GM19328 (cell line): Measurements from ENCODE around the gene NDST4.

ENCODE experiments used
- ATAC-seq: cut with Tn5 transposase; IDR thresholded peaks from one replicate; pipeline ENCODE4 v1.9.1; 2021; ENCODE audit warnings: mild to moderate bottlenecking, moderate library complexity; ENCODE audit not compliant: unreplicated experiment

Gene NDST4

GRCh38 chr4:115113506-115114106, at the start of gene NDST4:
TSS of gene NDST4 (minus strand) at chr4:115113620. CDS start at chr4:115077036, 36,584 bp downstream.
- no peak for ATAC-seq

GRCh38 chr4:115159141-115159540, 45.7 kb upstream of the NDST4 start:
- ATAC-seq, result no peak

DNA sequence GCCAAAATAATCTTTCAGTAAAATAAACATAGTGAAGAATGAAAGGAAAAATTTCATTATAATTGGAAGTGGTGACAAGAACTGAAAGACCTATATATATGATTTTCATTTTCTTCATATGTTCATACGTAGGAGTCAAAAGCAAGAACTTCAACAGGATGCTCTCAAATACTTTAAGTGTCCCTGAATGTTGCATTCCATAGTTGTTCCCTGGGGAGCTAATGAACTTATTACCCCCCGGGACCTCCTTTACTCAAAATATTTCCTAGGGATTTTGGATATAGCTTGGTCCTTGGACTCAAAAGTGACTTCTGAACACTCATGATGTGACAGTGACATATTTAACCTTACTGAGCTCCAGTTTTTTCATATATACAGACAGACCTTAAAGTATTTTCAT, 44.9 kb upstream of the NDST4 start:
- no peak for ATAC-seq

GRCh38 chr4:115154826-115155225, 41.4 kb upstream of the NDST4 start:
- ATAC-seq, result no peak

GRCh38 chr4:115152965-115153364, 39.5 kb upstream of the NDST4 start:
- no peak for ATAC-seq

DNA sequence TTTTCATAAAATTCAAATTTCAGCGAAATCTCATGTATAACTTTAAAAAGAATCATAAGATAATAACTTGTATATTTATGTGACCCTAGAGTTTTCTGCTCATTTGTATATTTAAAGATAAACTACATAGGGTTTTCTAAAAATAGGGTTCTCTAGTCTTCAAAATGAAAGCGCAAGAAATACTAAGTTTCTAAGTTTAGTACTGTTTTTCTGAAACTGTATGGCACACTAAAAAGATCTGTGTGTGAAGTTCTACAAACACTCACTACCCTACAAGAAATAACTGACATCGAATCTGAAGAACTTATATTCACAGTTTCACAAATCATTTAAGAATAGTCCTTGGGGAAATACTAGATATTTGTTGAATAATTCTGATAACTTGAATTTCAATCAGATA, 38.7 kb upstream of the NDST4 start:
- no peak for ATAC-seq

GRCh38 chr4:115149106-115149505, 35.7 kb upstream of the NDST4 start:
- ATAC-seq, result no peak

DNA sequence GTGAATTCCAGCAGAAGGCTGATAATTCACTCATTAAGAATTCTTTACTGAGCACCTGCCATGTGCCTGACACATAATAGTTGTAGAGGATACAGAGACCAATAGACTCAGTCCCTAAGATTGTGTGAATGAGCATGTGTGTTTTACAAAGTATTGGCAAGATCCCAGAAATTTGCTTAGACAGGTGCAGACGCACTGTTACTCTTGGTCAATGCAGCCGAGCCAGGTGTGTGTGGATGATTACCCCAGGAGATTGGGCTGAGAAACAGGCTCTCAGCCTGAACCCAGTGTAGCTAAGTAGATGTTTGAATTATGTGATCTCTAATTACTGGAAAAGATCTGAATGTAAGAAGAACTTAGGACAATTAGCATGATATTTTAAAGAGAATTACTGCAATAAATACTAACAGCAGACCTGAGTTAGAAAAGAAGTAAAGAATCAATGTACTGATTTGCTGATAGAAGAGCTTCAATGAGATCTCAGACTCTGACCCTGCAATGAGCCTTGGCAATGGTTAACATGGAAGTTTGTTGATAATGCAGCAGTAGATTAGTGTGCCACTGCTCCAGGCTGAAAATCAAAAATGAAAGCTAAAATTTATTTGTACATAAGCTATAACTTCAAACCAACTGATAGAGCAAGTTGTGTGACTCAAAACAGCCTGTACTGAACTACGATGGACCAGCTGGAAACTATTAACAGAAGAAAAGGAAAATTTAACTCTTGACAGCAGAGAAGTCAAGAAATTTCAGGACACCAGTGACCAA, 32.2 kb upstream of the NDST4 start:
- ATAC-seq, result no peak

GRCh38 chr4:115128037-115128436, 14.6 kb upstream of the NDST4 start:
- no peak for ATAC-seq

- no peak for ATAC-seq
These were observed 13.1 kb upstream of the NDST4 start for GRCh38 chr4:115126491-115126890.

DNA sequence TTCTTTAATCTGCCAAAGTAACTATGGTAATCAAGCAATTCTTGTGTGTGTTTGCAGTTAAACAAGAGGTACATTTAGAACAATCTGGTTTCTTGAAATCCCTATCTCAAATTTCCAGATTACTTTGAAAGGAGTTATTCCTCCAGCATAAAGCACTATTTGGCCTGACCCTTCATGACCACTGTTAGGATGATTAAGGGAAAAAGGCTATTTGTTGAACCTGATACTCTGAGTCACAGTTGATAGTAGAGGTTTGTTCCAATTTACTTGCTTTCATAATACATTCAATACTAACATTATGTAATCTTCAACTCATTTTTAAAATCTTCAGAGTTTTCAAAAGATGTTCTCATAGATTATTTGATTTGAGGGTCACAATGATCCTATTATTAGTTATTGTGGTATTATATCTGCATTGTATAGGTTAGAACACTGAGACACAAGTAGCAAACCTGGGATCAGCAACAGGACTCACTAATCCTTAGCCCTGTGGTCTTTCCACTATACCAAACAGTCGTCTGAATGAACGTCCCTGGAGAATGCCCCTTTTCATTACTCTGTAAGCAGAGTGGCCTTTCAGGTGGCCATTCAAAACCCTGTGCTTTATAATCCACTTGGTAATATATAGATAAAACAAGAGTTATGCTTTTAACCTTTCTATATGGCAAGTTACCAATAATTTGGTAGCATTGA, 8.1 kb upstream of the NDST4 start:
- ATAC-seq, result no peak

DNA sequence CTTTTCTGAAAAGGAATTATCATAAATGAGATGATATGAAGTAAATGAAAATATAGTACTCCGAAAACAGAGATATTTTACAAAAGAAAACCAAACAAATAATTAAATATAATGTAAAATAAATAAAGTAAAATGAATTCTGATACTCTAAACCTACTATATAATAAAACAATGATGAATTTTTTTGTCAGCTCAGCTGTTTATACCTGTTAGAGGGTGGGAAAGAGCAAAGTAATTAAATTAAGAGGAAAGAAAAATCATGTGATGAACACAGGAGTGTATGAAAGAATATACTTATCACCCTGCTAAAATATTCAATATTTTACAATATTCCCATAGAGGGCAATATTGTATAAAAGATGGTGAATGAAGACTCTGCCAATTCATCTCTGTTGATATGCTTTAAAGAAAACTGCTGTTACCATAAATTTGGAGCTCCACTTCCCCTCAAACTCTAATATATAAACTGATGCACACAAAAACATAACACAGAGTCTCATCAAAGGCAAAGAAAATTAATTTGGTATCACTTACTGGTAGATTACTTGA, 6.5 kb upstream of the NDST4 start:
- no peak for ATAC-seq

DNA sequence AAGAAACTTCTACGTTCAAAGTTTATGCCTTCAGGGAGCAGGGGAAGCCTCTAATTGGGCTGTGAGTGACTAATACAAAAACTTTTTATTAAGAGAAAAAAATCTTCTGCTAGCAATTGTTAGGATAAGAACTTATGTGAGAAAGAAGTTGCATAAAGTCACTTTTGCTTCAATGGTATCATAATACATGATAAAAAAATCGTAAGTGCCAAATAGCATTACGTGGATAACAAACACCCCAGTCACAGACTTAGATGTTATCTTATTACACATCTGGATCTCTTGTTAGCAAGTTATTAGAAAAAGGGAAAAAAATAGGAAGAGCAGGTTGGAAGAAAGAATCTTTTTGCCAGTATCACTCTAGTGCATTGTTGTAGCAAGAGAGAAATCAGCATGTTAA, 4.2 kb upstream of the NDST4 start:
- no peak for ATAC-seq

- no peak for ATAC-seq
These were observed 2.9 kb downstream of the NDST4 start for GRCh38 chr4:115110191-115111181.

- ATAC-seq, result no peak
These were observed 4.6 kb downstream of the NDST4 start for GRCh38 chr4:115108850-115109249.

DNA sequence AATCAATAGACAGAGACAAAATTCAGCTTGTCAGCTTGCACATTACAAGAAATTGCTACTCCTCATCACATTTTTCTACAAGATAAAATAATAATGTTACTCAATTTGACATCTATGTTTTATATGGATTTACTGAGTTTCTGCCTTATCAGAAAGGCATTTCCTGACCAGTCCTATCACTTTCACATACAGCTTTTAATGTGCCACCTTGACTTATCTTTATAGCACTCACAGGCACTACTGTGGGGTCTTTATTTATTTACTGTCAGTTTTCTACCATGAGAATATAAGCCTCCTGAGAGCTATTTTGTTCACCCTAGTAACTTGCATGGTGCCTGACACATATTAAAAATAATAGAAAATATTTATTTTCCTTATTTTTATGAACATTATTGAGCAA, 6.0 kb downstream of the NDST4 start:
- ATAC-seq, result no peak

GRCh38 chr4:115101675-115102074, 11.7 kb downstream of the NDST4 start:
- no peak for ATAC-seq

DNA sequence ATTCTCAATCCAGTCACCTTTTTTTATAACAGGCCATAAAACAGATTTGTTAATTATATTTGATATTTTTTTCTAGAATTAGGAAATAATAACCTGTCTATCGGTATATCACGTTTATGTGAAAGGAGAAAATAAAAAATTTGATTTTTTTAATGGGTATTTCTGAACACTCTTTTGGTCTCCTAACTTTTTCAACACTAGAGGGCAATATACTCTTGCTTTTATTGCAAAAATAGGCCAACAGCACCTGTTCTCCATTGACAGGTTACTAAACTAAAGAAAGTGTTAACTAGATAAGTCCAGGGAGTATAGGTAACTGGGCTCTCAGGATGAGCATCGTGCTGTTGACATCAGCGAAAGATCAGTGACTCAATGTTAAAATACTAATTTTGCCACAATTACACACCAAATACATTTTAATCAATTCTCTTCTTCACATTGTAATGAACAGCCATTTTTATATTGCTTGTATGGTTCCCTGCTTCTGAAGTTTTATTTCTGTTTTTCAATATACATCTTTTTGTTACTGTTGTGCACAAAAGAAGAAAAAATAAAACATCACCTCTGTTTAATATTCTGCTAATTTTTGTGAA, 22.8 kb downstream of the NDST4 start:
- no peak for ATAC-seq

DNA sequence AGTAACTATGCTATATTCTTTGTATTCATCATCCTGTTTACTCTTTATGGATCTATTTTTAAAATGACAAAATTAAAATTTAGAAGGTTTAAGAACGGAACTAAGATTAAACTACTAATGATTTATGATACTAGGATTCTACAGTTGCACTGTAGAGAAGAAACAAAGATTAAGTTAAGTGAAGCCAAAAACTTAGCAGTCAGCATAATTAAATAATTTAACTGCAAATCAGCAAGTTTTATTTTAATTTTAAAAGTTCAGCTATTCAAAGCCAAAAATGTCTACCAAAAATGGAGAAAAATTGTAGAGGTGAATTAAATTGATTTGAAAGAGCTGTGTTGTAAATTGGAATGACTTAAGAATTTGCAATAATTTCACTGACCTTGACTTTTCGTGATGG, 30.8 kb downstream of the NDST4 start:
- ATAC-seq, result no peak

DNA sequence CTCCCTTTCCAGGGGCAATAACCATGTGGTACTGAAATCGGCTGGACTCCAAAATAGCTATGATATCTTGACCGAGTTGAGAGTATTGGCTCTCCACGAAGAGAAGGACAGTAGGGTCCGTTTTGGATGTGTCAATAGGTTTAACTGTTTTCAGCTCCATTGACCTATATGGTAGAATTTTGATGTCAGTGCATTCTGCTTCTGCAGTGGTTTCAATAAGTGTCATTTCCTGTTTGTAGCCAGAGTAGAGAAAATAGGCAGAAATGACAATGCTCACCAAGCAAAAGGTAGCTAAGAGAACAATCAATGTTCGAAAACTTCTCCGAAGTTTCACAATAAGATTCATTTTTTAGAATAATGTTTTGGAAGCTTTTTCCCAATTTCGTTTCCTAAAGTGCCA, 36.7 kb downstream of the NDST4 start:
- ATAC-seq, result no peak
